Testis (tissue), 2 donors: ENCODE data around the gene TIMM17A.

Experiments used
- POLR2A ChIP-seq: fragments of 450-650 bp; IDR thresholded peaks from one replicate; pipeline ENCODE4 v1.6.1; 2017; ENCODE audit warnings: antibody characterized with exemption, mild to moderate bottlenecking, moderate library complexity
- TF ChIP-seq, protein P1 (sequence below), 3 experiments: fragments of 450-650 bp in 2 of 3; fragments of 200-600 bp in 1 of 3; sonication (generic) in 1 of 3; IDR thresholded peaks; one replicate each; pipeline ENCODE4 v1.5.1; 2016 to 2019; ENCODE audit warnings: antibody characterized with exemption in 3 of 3, mild to moderate bottlenecking in 2 of 3, moderate library complexity in 1 of 3

DNA sequence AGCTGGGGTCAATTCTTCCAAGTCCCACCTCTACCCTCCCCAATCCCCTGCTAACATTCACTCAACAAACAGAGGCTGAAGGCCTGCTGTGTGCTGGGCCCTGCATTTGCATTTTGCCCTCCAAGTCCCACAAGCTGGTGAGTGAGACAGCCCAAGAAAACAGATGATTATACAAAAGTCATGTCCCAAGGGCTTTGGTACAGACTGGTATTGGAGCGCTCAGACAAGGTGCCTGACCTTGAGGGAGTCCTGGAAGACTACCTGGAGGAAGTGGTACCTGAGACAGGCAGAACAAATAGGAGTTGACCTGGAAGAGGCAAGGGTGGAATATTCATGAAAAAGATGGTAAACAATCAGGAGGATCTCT is 13.2 kb upstream of the TIMM17A start:
- TF ChIP-seq, protein P1, sequence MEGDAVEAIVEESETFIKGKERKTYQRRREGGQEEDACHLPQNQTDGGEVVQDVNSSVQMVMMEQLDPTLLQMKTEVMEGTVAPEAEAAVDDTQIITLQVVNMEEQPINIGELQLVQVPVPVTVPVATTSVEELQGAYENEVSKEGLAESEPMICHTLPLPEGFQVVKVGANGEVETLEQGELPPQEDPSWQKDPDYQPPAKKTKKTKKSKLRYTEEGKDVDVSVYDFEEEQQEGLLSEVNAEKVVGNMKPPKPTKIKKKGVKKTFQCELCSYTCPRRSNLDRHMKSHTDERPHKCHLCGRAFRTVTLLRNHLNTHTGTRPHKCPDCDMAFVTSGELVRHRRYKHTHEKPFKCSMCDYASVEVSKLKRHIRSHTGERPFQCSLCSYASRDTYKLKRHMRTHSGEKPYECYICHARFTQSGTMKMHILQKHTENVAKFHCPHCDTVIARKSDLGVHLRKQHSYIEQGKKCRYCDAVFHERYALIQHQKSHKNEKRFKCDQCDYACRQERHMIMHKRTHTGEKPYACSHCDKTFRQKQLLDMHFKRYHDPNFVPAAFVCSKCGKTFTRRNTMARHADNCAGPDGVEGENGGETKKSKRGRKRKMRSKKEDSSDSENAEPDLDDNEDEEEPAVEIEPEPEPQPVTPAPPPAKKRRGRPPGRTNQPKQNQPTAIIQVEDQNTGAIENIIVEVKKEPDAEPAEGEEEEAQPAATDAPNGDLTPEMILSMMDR (IDR thresholded peaks at IDR 0.05) = no peak
- TF ChIP-seq POLR2A = no peak
